HG02938 (cell line): ENCODE measurements around the gene PCNT.
"Not testable (repeated sequence)": the region's sequence is repeated elsewhere in the genome, so short reads cannot be mapped to it uniquely, and the experiment has no call there.

Experiments used
- ATAC-seq: cut with Tn5 transposase; IDR thresholded peaks from one replicate; pipeline ENCODE4 v1.9.1; 2021; ENCODE audit warnings: mild to moderate bottlenecking, moderate library complexity; ENCODE audit not compliant: unreplicated experiment

Gene PCNT

DNA sequence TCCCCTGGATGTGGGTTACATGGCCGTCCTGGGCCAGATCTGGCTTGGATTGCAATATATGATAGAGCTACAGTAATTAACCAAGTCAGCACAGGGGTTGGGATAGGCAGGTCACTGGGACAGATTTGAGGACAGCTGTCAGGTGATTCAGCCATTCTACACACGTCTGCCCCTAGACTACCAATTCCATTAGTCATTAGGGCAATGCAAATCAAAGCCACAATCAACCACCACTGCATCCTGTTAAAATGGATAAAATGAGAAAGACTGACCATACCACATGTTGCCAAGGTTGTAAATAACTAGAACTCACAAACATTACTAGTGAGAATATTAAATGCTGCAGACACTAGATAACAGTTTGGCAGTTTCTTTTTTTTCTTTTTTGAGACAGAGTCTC lies 16.3 kb upstream of the PCNT start:
- ATAC-seq = no peak

DNA sequence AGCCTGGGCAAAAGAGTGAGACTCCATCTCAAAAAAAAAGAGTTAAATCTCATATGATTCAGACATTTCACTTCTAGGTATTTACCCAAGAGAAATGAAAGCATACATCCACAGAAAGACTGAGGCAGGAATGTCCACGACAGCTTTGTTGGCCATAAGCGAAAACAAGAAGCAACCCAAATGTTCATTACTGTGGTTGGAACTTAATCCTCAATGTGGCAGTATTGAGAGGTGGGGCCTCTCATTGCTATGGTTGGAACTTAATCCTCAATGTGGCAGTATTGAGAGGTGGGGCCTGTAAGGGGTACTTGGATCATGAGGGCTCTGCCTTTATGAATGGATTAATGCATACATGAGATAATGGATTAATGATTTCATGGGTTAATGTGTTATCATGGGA lies 15.5 kb upstream of the PCNT start:
- ATAC-seq = no peak

DNA sequence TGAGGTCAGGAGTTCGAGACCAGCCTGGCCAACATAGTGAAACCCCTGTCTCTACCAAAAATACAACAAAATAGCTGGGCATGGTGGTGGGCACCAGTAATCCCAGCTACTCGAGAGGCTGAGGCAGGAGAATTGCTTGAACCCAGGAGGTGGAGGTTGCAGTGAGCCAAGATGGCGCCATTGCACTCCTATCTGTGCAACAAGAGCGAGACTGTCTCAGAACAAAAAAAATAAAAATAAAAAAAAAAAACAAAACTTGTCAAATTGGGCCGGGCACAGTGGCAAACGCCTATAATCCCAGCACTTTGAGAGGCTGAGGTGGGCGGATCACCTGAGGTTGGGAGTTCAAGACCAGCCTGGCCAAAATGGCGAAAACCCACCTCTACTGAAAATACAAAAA lies 13.7 kb upstream of the PCNT start:
- ATAC-seq = not testable (repeated sequence)

DNA sequence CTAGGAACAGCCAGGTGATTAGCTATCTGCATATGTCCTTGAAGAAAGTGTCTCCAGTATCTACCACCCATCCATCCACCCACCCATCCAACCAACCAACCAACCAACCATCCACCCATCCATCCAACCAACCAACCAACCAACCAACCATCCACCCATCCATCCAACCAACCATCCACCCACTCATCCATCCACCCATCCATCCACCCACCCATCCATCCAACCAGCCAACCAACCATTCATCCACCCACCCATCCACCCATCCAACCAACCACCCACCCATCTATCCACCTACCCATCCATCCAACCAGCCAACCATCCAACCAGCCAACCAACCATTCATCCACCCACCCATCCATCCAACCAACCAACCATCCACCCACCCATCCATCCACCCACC lies 12.4 kb upstream of the PCNT start:
- ATAC-seq = no peak

DNA sequence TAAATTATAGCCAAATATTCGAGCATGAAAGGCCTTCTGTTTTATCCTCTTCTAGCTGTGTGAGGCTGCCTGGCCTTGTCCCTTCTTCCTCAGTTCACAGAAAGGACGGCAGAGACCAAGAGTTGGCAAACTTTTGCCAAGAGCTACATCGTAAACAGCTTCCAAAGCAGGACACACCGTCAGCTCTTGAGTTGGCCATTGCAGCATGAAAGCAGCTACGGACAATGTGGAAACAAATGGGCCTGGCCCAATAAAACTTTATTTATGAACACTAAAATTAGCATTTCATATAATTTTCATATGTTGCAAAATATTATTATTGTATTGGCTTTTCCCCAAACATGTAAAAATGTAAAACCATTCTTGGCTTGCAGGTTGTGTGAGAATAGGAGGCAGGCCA lies 11.0 kb upstream of the PCNT start:
- ATAC-seq = no peak

DNA sequence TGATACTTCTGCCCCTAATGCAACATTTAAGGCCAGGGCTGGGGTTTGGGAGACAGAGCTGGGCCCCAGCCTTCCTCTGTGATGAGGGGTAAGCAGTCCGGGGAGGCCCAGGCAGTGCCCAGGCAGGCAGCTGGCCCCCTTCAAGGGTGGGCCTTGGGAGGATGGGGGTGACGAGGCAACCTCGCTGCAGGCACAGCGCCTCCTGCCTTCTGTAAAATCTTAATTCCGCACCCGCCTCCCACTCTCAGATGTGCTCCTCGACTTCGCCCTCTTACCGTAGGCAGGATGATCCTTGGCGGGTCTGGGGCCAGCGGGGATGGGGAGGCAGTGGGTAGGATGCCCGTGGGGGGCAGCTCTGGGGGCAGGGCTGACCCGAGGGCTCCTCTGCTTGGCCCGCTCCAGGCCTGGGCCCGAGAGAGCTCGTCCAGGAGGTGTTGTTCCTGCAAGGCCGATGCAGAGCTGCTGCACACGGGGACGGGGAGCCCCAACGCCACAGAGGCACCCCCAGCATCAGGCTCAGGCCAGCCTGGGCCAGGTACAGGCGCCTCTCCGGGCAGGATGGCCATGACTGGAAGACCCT lies 9.4 kb upstream of the PCNT start:
- ATAC-seq = no peak

DNA sequence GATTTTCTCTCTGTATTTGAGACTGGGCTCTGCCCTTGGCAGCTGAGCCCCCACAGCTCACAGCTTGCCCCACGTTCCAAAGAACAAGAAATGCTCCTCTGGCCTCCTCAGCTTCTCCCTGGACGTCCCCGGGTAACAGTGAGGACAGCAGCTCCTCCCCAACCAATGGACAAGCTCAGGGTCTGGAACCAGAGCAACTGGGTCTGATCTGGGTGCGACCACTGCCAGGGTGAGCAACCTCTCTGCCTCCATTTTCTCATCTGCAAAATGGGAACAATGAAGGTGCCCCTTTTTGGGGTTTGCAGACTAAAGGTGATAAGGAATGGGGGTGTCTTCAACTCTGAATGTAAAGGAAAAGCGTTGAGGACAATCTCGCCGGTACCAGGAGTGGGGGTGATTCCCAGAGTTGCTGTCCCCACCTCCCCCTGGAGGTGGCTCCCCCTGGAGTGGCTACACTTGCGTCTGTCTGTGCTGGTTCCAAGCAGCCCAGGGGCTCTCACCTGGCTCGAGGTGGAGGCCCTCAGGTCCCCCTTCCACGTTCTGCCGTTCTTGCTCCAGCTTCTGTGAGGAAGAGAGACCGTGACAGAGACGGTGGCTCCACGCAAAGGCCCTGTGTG lies 7.1 kb upstream of the PCNT start:
- ATAC-seq = no peak

DNA sequence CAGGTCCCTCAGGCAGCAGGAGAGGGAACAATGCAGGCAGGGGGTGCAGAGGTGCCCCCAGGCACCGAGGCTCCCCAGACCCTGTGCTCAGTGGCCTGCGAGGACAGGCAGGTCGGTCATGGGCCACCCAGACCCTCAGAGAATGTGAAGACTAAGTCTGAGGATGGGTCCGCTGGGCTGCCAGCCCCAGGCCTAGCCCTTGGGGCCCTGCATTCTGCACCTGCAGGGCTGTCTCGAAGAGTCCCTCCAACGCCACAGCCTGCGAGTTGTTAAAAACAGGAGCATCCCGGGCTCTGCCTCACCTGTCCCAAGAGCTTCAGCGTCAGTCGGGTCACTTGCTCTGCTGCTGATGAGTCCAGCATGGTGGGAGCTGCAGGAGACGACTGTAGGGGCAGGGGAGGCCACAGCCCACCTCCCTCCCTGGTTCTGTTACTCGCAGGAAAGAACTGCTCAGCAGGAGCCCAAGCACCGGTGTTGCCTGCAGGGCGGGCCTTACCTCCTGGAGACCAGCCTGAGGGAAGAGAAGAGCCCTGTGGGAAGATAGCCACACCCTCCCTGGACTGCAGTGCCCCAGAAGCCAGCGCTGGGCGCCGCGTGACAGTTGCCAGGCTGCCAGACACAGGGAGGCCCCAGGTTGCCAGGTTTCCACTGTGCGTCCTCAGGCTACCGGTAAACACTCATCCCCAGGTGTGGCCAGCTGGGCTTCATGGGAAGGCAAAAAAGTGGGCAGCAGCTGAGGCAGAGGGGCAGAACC lies 6.1 kb upstream of the PCNT start:
- ATAC-seq = no peak

DNA sequence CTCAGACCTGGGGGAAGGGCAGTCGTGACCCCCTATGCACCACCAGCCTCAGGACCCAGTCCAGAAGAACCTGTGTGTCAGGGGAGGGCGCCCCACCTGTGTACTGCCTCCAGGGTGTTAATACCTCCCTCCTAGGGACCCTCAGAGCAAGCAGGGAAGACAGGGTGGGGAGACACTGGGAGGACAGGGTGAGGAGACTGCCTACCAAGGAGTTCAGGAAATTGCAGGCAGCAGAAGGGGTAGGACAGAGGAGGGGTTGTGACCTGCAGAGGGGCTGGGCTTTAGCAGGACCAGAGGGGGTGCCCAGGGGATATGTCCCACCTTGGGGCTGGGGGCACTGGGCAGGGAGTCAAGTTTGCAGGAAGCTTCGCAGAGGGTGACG lies 5.5 kb upstream of the PCNT start:
- ATAC-seq = no peak

DNA sequence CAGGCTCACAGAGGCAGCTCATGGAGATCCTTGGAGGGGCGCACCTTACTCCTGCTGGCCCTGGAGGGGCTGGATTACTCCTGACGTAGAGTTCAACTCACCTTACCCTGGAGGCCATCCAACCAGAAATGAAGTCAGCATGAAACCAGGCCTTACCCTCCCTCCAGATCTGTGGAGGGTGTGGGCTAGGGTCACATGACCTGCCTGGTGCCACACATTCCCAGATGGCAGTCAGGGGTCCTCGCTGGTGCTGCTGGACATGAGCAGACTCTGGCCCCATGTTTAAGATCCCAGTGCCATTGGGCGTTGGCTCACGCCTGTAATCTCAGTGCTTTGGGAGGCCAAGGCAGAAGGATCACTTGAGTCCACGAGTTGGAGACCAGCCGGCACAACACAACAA lies 4.8 kb upstream of the PCNT start:
- no peak for ATAC-seq

DNA sequence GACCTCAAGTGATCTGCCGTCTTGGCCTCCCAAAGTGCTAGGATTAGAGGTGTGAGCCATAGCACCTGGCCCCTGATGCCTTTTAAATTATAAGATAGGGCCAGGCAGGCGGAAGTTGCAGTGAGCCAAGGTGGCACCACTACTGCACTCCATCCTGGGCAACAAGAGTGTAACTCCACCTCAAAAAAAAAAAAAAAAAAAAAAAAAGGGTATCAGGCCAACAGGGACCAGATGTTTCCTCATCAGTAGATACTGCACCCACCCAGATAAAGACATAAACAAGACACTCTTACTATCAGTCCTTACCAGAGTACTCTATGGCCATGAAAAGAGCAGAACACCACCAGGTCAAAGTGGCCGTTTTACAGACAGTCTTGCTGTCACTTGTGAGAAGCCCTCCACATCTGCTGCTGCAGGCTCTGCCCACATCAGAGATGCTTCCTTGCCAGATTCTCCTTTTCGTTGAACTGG lies 3.6 kb upstream of the PCNT start:
- ATAC-seq = no peak

DNA sequence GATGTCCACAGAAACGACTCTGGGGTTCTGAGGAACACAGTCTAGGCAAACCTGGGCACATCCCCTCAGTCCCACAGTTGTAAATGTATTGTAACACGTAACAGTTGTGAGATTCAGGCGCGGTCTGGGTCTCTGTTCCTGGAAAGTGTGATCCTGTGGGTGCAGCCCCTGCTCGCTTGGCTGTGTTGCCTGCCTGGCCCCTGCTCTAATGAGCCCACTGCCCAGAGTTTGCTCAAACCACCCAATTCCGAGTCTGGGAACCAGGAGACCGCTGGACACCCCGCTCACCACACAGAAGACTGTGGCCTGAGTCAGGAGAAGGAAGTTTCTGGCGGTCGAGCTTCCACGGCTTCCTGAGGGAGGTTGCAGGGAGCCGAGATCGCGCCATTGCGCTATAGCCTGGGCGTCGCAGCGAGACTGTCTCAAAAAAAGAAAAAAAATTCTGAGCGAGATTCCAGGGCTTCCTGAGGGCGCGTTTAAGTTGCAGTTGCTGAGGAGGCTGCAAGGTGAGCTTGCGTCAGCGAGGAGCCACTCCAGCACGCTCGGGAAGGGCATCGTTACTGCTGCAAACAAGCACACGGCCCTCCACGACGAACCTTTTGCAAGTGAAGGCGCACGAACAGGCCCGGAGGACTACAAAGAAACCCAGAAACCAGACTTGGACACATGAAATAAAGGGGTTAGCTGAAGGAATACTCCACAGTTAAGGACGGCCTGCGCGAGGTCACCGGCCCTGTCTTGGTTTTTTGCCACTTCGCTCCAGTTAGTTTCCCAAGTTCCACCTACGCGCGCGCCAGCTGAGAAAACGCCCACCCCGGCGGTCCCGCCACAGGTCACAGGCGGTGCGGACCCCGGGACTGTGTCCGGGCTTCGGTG lies 1.4 kb upstream of the PCNT start:
- no peak for ATAC-seq

DNA sequence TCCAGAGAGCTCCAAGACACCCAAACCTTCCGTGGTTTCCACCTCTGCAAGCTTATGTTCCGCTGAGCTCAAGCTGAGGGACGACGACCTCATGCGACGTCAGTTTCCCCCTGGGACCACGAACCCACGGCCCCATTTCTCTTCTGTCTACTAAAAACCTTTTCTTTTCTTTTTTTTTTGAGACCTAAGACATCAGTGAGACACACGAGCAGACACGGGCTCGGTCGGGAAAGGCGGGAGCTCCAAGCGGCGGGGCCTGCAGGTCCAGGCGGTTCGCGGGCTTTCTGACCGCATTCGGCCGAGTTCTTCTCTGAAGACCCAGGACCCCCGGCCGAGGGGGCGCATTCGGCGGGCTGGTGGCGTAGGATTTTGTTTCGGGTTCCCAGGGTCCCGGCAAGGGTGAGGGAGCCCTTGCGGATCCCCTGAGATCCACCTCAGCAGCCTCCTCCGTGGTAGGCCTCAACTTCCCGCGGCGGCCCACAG lies 688 bp upstream of the PCNT start:
- no peak for ATAC-seq

DNA sequence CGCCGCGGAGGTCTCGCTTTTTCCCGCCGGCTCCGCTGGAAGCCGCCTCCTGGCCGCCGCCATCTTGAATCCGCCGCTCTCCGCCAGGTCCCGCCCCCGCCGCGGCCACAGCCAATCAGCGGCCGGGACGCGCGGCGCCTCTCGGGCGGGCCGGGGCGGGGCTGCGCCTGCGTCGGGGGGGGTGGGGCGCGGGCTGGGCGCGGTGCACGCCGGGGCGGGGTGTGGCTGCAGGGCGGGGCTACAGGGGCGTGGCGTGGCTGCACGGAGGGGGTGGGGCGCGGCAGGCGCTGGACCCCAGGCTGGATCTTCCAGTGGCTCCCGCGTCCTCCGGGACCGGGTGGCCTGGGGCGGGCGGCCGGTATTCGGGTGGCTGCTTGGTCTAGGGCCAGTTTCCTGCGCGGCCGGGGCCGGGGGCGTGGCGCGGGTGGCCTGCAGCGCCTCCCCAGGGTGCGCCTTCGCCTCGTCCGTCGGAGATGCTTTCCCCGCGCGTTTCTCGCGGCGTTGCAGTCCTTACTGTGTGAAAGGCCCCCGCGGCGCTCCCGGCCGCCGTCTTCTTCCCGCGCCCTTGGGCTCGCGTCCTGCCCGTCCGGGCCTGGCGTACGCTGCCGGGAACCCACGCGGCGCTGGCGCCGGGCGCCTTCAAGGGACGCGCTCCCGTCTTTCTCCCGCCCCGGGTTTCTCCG lies 575 bp downstream of the PCNT start:
- ATAC-seq = peak; percentile 51

DNA sequence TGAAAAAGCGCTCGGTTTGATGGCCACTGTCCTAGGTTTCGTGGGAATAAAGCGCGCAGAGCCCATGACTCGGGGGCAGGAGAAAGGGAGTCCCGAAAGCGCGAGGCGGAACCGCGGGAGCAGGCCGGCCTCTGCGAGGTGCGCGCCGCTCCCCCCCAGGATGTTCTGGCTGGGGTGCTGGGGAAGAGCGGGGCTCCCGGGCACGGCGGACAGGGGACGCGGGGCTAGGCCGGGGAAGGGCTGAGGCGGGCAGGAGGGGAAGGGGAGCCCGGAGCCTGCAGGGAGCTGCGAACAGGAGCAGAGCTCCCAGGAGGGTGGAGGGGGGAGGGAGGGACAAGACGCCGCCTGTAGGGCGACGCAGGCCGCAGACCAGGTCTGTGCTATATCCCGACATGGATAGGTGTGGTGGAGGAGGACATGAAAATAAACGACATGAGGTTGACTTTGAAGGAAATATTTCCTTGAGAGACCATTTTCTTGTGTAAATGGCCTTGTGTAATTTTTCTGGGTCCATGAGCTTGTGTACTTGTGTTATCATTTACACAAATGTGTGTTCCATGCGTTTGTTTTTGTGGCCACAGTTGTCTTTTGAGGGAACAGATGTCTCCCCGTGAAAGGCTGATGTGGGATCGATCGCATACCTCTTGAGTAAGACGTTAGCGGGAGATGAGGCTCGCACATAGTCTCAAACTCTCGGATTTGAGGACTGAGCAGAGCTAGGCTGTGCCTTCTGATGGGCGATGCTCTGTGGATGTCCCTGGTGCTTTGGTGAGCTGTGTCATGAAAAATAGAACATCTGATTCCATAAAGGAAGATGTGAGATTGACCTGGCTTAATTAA lies 1.3 kb downstream of the PCNT start:
- ATAC-seq = no peak

DNA sequence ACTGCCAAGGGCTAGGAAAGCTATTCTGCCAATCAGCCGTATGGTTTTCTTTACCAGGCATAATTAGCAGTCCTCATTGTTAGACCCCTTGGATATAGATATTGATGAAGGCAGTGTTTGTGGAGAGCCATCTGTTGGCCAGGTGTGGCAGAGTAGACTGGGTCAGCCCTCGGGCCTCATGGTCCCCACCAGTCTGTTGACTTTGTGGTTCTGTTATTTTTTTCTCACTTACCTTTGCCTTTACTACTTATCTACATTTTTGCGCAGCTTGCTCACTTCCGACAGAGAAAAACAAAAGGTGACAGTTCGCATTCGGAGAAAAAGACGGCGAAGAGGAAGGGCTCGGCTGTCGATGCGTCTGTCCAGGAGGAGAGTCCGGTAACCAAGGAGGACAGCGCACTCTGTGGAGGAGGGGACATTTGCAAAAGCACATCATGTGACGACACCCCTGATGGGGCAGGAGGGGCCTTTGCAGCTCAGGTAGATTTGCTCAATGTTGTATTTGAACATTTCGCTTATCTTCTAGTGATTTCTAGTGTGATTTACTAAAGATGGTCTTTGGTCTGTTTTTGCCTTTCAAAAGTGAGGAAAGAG lies 2.3 kb downstream of the PCNT start:
- no peak for ATAC-seq

DNA sequence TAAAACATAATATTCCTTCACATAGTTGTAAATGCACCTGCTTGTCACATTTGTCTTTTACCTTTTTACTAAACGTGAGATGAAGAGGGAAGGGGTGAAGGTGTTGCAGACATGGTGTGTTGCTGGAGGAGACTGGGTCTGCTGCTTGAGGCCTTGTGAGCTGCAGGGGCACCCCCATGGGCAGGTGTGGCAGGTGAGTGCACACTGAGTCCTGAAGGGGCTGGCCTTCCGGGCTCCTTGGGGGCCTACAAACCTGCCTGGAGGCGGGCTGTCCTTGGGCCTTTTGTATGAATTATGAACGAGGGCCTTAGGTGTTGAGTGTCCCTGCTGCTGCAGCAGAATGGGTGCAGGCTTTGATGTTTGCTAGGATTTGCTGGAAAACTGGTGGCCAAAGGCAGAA lies 3.8 kb downstream of the PCNT start:
- ATAC-seq = no peak

DNA sequence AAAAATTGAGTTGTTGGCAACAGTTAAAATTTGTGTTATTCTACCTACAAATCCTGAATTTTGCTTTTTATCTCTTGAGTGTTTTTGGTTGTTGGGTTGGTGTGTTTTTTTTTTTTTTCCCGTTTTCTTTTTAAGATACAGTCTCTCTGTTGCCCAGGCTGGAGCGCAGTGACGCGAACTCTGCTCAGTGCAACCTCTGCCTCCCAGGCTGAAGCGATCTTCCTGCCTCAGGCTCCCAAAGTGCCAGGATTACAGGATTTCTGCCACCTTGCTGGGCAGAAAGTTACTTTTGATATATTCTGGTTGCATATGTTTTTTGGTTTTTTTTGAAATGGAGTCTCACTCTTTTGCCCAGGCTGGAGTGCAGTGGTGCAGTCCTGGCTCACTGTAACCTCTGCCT lies 4.2 kb downstream of the PCNT start:
- ATAC-seq = no peak

DNA sequence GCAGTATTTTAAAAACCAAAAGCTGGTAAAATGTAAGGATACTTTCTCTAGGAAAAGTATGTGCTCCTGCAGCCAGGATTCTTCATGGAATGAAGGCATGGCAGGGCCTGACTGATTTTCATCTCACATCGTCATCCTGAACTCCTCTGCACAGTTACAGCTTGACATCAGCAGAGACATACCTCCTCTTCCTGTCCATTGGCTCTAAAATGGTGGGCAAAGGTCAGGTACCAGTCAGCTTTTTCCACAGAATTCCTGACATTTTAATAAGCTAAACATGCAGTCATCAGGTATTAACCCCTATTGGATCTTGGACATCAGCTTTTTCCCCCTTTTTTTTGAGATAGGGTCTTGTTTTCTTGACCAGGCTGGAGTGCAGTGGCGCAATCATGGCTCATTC lies 5.8 kb downstream of the PCNT start:
- ATAC-seq = no peak
